ENCODE measurements around the gene ST3GAL5.

The ST3GAL5 gene

DNA sequence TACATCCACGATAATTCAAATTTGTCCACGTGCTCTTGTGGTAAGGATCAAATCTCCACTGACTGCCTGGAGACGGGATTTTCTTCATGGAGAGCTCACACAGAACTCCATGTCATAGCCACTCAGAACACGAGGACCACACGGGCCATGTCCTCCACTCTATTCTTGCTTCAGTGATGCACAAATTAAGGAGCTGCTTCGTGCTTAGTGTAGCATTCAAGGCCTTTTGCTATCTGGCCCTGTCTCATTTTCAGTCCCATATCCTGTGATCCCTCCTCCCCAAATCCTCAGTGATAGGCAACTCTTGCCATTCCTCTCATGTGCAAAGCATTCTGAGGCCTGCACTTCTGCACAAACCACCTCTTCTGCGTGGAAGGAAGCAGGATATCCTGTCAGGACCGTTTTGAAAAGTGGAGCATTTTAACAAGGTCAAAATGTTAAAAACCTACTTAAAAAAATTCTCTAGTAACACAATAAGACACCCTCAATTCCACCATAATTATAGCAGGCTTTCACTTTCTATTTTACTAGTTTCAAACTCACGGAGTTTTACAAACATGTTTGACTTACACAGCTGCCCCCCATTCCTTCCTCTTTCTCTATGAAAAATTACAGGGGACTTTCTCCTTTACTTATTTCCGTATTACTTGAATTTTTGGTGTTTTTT is 35.2 kb downstream of the ST3GAL5 start:
- DNase-seq (ENCODE audit: low read depth): no peak
- no peak overlapping the region for H3K4me3 ChIP-seq (ENCODE audit: low read length)
- TF ChIP-seq, protein P1, sequence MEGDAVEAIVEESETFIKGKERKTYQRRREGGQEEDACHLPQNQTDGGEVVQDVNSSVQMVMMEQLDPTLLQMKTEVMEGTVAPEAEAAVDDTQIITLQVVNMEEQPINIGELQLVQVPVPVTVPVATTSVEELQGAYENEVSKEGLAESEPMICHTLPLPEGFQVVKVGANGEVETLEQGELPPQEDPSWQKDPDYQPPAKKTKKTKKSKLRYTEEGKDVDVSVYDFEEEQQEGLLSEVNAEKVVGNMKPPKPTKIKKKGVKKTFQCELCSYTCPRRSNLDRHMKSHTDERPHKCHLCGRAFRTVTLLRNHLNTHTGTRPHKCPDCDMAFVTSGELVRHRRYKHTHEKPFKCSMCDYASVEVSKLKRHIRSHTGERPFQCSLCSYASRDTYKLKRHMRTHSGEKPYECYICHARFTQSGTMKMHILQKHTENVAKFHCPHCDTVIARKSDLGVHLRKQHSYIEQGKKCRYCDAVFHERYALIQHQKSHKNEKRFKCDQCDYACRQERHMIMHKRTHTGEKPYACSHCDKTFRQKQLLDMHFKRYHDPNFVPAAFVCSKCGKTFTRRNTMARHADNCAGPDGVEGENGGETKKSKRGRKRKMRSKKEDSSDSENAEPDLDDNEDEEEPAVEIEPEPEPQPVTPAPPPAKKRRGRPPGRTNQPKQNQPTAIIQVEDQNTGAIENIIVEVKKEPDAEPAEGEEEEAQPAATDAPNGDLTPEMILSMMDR (conservative IDR thresholded peaks at IDR 0.05; ENCODE audit: low read depth, low read length): no peak

DNA sequence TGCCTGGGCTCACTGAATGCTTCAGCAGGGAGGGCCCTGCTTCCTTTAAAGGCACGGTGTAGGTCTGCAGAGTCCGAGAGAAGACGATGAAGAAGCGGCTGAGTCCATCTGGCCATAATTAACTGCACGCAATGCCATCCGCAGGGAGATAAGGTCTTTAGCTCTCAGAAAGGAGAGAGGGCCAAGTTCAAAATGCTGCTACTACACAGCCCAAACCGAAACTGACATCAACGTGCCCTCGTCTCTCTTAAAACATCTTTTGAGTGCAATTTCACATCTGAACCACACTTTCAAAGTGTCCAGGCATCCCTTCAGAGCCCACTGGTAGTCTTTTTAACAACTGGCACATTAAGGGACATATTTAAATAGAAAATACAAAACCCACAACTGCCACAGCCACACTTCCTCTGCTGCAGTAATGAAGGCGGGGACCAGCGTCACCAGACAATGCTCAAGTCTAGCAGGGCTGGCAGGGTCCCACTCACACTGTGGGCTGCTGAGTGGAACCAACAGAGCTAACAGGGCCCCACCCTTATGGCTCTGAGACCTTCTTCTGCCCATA is 35.8 kb downstream of the ST3GAL5 start:
- TF ChIP-seq, protein P1 (conservative IDR thresholded peaks at IDR 0.05; ENCODE audit: low read depth, low read length): no peak
- DNase-seq (ENCODE audit: low read depth): no peak
- no peak overlapping the region for H3K4me3 ChIP-seq (ENCODE audit: low read length)

DNA sequence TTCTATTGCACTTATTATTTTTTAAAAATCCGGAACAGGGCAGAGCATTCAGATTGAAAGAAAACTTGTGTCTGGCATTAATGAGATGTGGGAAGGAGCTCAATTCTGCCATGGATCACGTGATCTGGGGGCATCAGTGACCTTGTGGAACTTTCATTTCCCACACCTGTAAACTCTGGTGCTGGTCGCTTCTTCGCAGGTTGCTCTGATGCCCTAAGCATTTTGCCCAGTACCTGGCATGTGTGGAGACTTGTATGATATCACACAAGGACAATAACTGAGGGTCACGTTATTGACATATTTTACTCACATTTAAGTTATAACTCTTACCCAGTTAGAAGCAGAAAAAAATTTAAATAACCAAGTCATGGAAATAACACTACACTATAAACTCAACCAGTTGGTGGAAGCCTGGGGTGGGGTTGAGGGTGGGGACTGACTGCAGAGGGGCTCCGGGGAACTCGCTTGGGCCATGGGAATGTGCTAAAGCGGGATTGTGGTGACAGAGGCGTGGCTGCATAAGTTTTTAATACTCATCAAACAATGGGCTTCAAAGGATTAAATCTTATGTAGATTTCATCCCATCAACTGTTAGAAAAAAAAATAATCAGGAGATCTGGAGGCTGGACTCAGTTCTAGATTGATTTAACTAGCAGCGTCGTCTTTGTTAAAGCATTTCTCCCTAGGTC is 36.5 kb downstream of the ST3GAL5 start:
- DNase-seq (ENCODE audit: low read depth): no peak
- TF ChIP-seq, protein P1 (conservative IDR thresholded peaks at IDR 0.05; ENCODE audit: low read depth, low read length): no peak
- H3K4me3 ChIP-seq (ENCODE audit: low read length): no peak overlapping the region

DNA sequence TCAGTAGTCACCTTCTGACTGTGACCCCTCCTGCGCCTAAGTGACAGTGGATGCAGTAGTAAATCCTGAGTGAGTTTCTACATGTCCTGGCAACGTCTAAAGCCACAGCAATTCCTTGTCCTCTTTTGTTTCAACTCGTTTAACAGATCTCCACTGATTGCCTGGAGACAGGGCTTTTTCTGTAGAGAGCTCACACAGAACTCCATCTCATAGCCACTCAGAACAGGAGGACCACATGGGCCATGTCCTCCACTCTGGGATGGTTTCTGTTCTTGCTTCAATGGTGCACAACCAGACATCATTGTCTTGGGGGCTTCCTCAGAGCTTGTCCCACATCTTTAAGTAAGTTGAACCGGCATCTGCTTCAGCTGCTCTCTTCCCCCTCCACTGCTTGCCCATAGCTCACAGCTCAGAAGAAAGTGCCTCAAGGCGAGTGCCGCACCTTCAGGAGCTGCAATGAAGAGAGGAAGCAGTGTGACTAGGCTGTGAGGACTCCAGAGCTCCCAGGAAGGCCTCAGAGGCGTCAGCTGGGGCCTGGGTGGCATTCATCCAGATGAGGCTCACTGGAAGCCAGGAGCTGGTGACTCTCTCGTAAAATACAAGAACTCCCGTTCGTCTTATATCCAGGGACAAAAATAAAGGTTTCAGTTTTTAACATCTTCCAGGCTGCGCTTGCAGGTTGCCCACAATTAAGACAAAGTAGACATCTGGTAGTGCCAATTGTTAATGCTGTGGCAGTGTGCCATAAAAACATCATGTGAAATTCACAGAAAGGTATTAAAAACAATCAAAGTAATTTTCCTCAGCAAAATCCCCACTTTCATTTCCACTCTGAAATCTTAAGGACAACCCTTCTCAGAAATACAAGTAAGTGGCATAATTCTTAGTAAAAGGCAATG is 37.3 kb downstream of the ST3GAL5 start:
- no peak overlapping the region for H3K4me3 ChIP-seq (ENCODE audit: low read length)
- peak; percentile 26 for DNase-seq (ENCODE audit: low read depth)
- TF ChIP-seq, protein P1 (conservative IDR thresholded peaks at IDR 0.05; ENCODE audit: low read depth, low read length): no peak

DNA sequence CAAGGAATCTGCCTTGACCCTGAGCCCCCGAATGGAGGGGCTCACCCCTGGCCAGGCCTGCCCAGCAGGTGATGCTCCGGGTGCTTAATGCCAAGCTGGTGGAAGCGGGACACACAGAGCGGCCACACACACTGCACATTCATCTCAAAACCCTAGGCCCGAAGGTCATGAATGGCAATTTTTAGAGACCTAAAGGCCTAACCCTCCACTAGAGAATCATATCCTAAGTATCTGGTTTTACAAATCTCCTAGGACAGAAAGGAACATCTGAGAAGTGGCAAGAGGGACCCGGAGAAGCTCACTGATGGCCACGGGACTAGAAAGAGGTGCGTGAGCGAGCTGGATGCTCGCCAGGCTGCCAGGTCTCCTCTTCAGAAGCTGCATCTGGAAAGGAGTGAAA is 38.3 kb downstream of the ST3GAL5 start:
- no peak for DNase-seq (ENCODE audit: low read depth)
- no peak overlapping the region for H3K4me3 ChIP-seq (ENCODE audit: low read length)
- TF ChIP-seq, protein P1 (conservative IDR thresholded peaks at IDR 0.05; ENCODE audit: low read depth, low read length): no peak

DNA sequence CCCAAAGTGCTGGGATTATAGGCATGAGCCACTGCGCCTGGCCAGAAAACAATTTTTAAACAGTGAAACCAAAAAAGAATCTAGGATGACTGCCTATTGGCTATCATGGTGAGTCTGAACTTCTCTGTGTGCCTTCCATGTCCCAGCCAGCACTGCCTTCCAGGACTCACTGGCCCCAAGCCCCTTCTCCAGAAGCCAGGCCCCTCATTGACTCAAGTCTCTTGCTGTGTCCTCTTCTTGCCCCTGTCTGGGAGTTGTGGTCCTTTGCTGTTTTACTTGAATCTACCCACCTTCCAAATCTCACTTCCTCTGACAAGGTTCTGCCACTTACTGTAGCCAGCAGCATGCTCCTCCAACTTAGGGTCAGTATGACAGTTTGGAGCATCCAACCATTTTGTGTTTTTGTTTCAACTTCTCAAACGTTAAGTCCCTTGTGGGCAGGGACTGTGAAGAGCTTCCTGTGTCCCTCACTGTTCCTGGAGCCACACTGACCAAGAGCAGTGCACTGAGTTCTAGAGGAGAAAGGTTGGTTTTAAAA is 41.7 kb downstream of the ST3GAL5 start:
- DNase-seq (ENCODE audit: low read depth): no peak
- TF ChIP-seq, protein P1 (conservative IDR thresholded peaks at IDR 0.05; ENCODE audit: low read depth, low read length): no peak
- no peak overlapping the region for H3K4me3 ChIP-seq (ENCODE audit: low read length)
